H9 (cell line): ENCODE data around the gene TTC9B. TPM values are rescaled to one million over a fixed set of nuclear protein-coding genes. Genes with fewer than 3 reads are reported as not detected.

Experiments
- DNase-seq: peaks from one replicate; pipeline ENCODE4 v3.0.0-alpha.2; 2017
- H2AFZ ChIP-seq: one replicate; pipeline ENCODE4 v1.6.1; 2013; ENCODE audit warnings: mild to moderate bottlenecking, low read length, control low read depth, moderate library complexity
- H2AK5ac ChIP-seq: 2 replicates; pipeline ENCODE4 v1.6.1; 2013; ENCODE audit warnings: low read length, control low read depth, mixed read lengths; ENCODE audit not compliant: insufficient read length
- H2BK120ac ChIP-seq: one replicate; pipeline ENCODE4 v1.6.1; 2013; ENCODE audit warnings: low read depth, mild to moderate bottlenecking, low read length, control low read depth, inconsistent platforms; ENCODE audit not compliant: poor library complexity, severe bottlenecking
- H2BK12ac ChIP-seq: 2 replicates; pipeline ENCODE4 v1.6.1; 2013; ENCODE audit warnings: low read length, control low read depth, mixed read lengths, low read depth; ENCODE audit not compliant: insufficient read length
- H2BK15ac ChIP-seq: 2 replicates; pipeline ENCODE4 v1.6.1; 2013; ENCODE audit warnings: low read depth, low read length, control low read depth
- H2BK20ac ChIP-seq: one replicate; pipeline ENCODE4 v1.6.1; 2013; ENCODE audit warnings: low read depth, mild to moderate bottlenecking, low read length, control low read depth, inconsistent platforms; ENCODE audit not compliant: poor library complexity, severe bottlenecking
- H2BK5ac ChIP-seq: 2 replicates; pipeline ENCODE4 v1.6.1; 2013; ENCODE audit warnings: low read length, control low read depth, mixed read lengths; ENCODE audit not compliant: insufficient read length
- H3K14ac ChIP-seq: 2 replicates; pipeline ENCODE4 v1.6.1; 2013; ENCODE audit warnings: low read length, control low read depth; ENCODE audit not compliant: insufficient read depth
- H3K18ac ChIP-seq: 2 replicates; pipeline ENCODE4 v1.6.1; 2013; ENCODE audit warnings: low read depth, mild to moderate bottlenecking, mixed read lengths, low read length, control low read depth; ENCODE audit not compliant: insufficient read length
- H3K23ac ChIP-seq: 2 replicates; pipeline ENCODE4 v1.6.1; 2013; ENCODE audit warnings: low read length, control low read depth, mixed read lengths, low read depth; ENCODE audit not compliant: insufficient read length
- H3K23me2 ChIP-seq: 2 replicates; pipeline ENCODE4 v1.6.1; 2013; ENCODE audit warnings: low read depth, mild to moderate bottlenecking, mixed read lengths, low read length, control low read depth; ENCODE audit not compliant: insufficient read length, poor library complexity, severe bottlenecking
- H3K27ac ChIP-seq: 2 replicates; pipeline ENCODE4 v1.5.1; 2013; ENCODE audit warnings: low read length, control low read depth, mixed read lengths, low read depth; ENCODE audit not compliant: insufficient read length
- H3K27me3 ChIP-seq: 2 replicates; pipeline ENCODE4 v1.6.1; 2013; ENCODE audit warnings: low read length, control low read depth, inconsistent platforms; ENCODE audit not compliant: insufficient read depth
- H3K4ac ChIP-seq: 2 replicates; pipeline ENCODE4 v1.6.1; 2013; ENCODE audit warnings: low read depth, mild to moderate bottlenecking, control low read depth, inconsistent platforms, low read length, moderate library complexity
- H3K4me1 ChIP-seq: 2 replicates; pipeline ENCODE4 v1.6.1; 2013; ENCODE audit warnings: low read length, control low read depth, inconsistent platforms; ENCODE audit not compliant: insufficient read depth
- H3K4me2 ChIP-seq: 2 replicates; pipeline ENCODE4 v1.6.1; 2013; ENCODE audit warnings: low read length, control low read depth, mixed read lengths; ENCODE audit not compliant: insufficient read length, insufficient read depth
- H3K56ac ChIP-seq: 2 replicates; pipeline ENCODE4 v1.6.1; 2013; ENCODE audit warnings: low read depth, mild to moderate bottlenecking, mixed read lengths, low read length, control low read depth; ENCODE audit not compliant: insufficient read length
- H3K79me1 ChIP-seq: 2 replicates; pipeline ENCODE4 v1.6.1; 2013; ENCODE audit warnings: low read depth, mild to moderate bottlenecking, moderate library complexity, low read length, control low read depth, inconsistent platforms; ENCODE audit not compliant: insufficient read depth, poor library complexity, severe bottlenecking
- H3K79me2 ChIP-seq: 2 replicates; pipeline ENCODE4 v1.6.1; 2013; ENCODE audit warnings: low read length, control low read depth, inconsistent platforms; ENCODE audit not compliant: insufficient read depth
- H3K9ac ChIP-seq: 2 replicates; pipeline ENCODE4 v1.6.1; 2013; ENCODE audit warnings: low read length, control low read depth, mixed read lengths; ENCODE audit not compliant: insufficient read length; ENCODE audit errors: extremely low read depth
- H3K9me3 ChIP-seq: one replicate; pipeline ENCODE4 v1.6.1; 2013; ENCODE audit warnings: low read depth, low read length, inconsistent platforms; ENCODE audit not compliant: control insufficient read depth
- H3T11ph ChIP-seq: one replicate; pipeline ENCODE4 v1.6.1; 2013; ENCODE audit warnings: mild to moderate bottlenecking, low read length, control low read depth, inconsistent platforms
- H4K20me1 ChIP-seq: one replicate; pipeline ENCODE4 v1.6.1; 2013; ENCODE audit not compliant: control insufficient read depth, insufficient read length, insufficient read depth
- H4K5ac ChIP-seq: 2 replicates; pipeline ENCODE4 v1.6.1; 2013; ENCODE audit warnings: low read depth, mild to moderate bottlenecking, mixed read lengths, low read length, control low read depth; ENCODE audit not compliant: insufficient read length
- H4K8ac ChIP-seq: replicated peaks from 2 replicates; pipeline ENCODE4 v1.6.1; 2013; ENCODE audit warnings: low read length, control low read depth, mixed read lengths, low read depth; ENCODE audit not compliant: insufficient read length
- H4K91ac ChIP-seq: 2 replicates; pipeline ENCODE4 v1.6.1; 2013; ENCODE audit warnings: low read depth, mild to moderate bottlenecking, moderate library complexity, mixed read lengths, low read length, control low read depth; ENCODE audit not compliant: insufficient read length
- H3K27ac Mint-ChIP-seq, 3 experiments: 2 replicates in 2 of 3; 3 replicates in 1 of 3; pipeline ENCODE4 v1.8.0; 2020 to 2021; ENCODE audit warnings: mixed read lengths in 3 of 3, mild to moderate bottlenecking in 1 of 3, moderate library complexity in 1 of 3
- H3K27me3 Mint-ChIP-seq: 2 replicates; pipeline ENCODE4 v1.8.0; 2021; ENCODE audit warnings: low read depth, mild to moderate bottlenecking, moderate library complexity, mixed read lengths
- H3K36me3 Mint-ChIP-seq, 3 experiments: 2 replicates in 2 of 3; 3 replicates in 1 of 3; pipeline ENCODE4 v1.8.0; 2020 to 2021; ENCODE audit warnings: low read depth in 3 of 3, mixed read lengths in 3 of 3; ENCODE audit not compliant: insufficient read depth in 1 of 3
- H3K4me1 Mint-ChIP-seq, 2 experiments: 2 replicates each; pipeline ENCODE4 v1.8.0; 2020; ENCODE audit warnings: mixed read lengths in 2 of 2
- H3K4me3 Mint-ChIP-seq, 2 experiments: 2 replicates in 1 of 2; 3 replicates in 1 of 2; pipeline ENCODE4 v1.8.0; 2020 to 2021; ENCODE audit warnings: mild to moderate bottlenecking in 2 of 2, mixed read lengths in 2 of 2, moderate library complexity in 1 of 2
- H3K9me3 Mint-ChIP-seq, 2 experiments: 2 replicates in 1 of 2; 3 replicates in 1 of 2; pipeline ENCODE4 v1.8.0; 2020; ENCODE audit warnings: mild to moderate bottlenecking in 2 of 2, mixed read lengths in 2 of 2, moderate library complexity in 1 of 2
- CTCF ChIP-seq: fragments of 200-600 bp; sonication (generic); conservative IDR thresholded peaks from 3 replicates; pipeline ENCODE4 v1.8.0; 2021; ENCODE audit warnings: antibody characterized with exemption, mild to moderate bottlenecking
- WGBS: extraction: QIAGEN DNeasy Blood & Tissue Kit; methylation state at CpG from one replicate; pipeline ENCODE4 v1.1.7; 2013; ENCODE audit warnings: missing lambda C conversion rate, low lambda C conversion rate, mixed read lengths; ENCODE audit not compliant: insufficient read length; ENCODE audit errors: extremely low coverage; 5-methylcytosine and 5-hydroxymethylcytosine counted together
- total RNA-seq: library from RNA; stranded (reverse); gene quantifications from 2 replicates; pipeline ENCODE4 v1.2.1, GENCODE V29; 2021

The TTC9B gene
- total RNA-seq, 1 experiment from 2014 or later, result 0.15 TPM

GRCh38 chr19:40241809-40242384 is 23.7 kb upstream of the TTC9B start:
- Histone ChIP-seq H2BK120ac (no peak overlapping the region), H3K23me2 (no peaks in the 10 kb centered on the region), H2BK20ac (no peak overlapping the region), H3K4me1 (no peaks in the 10 kb centered on the region; the same call in 1 of the 2 replicates), H3K23ac (no peak overlapping the region), H3K27me3 (no peaks in the 10 kb centered on the region), H3K79me1 (no peaks in the 10 kb centered on the region), H3K9me3 (no peaks in the 10 kb centered on the region), H3K4me2 (no peak overlapping the region), H3K27ac (no peak overlapping the region), H2AFZ (no peak overlapping the region), H4K20me1 (no peaks in the 10 kb centered on the region), H3K14ac (no peak overlapping the region), H3T11ph (no peak overlapping the region), H4K91ac (no peak overlapping the region), H2AK5ac (no peak overlapping the region), H3K56ac (no peak overlapping the region), H3K4ac (no peak overlapping the region), H4K5ac (no peak overlapping the region), H2BK15ac (no peak overlapping the region), H3K9ac (no peak overlapping the region), H2BK12ac (no peak overlapping the region), H3K18ac (no peak overlapping the region), H2BK5ac (no peak overlapping the region), H4K8ac (no peak overlapping the region), H3K79me2 (no peaks in the 10 kb centered on the region; the same call in 1 of the 2 replicates)
- Mint-ChIP-seq H3K27ac (peak overlapping the region; percentile 34 to 65 (median 38); a peak in 3 of 7 replicates), H3K36me3 (peaks cover 3 to 44% (median 28%) of the 10 kb centered on the region in 3 experiments; a peak in 6 of 7 replicates), H3K27me3 (no peaks in the 10 kb centered on the region), H3K9me3 (no peaks in the 10 kb centered on the region), H3K4me3 (no peak overlapping the region), H3K4me1 (peaks cover 4 to 8% of the 10 kb centered on the region in 2 experiments; a peak in 2 of 4 replicates)
- no peak for TF ChIP-seq CTCF
- no peak for DNase-seq
- WGBS, result no CpG with 5 or more reads among the region's 21 CpGs
